ENCODE measurements around the gene PYCARD. TPM values are rescaled to one million over a fixed set of nuclear protein-coding genes. Genes with fewer than 3 reads are reported as not detected.

The PYCARD gene
- total and polyA plus RNA-seq, 9 of the 15 experiments (the other 6 are each of a cell fraction or from before 2014, with no cell fraction given) = 1.3 to 28.4 (median 6.0) TPM

DNA sequence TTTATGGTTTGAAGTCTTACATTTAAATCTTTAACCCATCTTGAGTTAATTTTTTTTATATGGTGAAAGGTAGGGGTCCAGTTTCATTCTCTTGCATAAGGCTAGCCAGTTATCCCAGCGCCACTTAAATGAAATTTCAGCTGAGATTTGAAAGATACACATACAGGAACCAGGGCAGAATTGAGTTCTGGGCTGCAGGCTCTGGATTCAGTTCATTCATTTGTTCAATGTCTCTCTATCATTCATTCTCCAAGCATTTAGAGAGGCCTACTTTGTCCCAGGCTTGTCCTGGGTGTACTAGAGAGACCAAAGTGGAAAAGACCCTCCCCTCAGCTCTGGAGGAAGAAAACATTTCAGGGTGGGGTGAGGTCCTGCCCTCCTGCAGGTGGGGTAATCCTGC, 10.8 kb upstream of the PYCARD start:
- POLR2A ChIA-PET = interaction anchor here (0.6 to 4.0 kb wide), 7 partner anchors 8 to 19 kb away, joined by 3 to 33 read pairs (median 5); partner anchors contain the start of gene PYCARD
- Histone ChIP-seq H3K9me3 (replicated peaks; ENCODE audit: control insufficient read depth, insufficient read depth, low read depth, low read length) (no peaks in the 10 kb centered on the region), H4K20me1 (replicated peaks; ENCODE audit: control insufficient read depth, insufficient read depth, low read length) (no peaks in the 10 kb centered on the region), H3K4me2 (ENCODE audit: insufficient read depth, low read length) (no peak overlapping the region), H3K9me1 (ENCODE audit: control insufficient read depth, insufficient read depth, low read length) (no peaks in the 10 kb centered on the region), H3K79me2 (ENCODE audit: control insufficient read depth, insufficient read depth, low read length) (no peaks in the 10 kb centered on the region), H2AFZ (ENCODE audit: low read depth, low read length) (no peak overlapping the region), H3K4me3 (no peak overlapping the region), H3K27me3 (ENCODE audit: control insufficient read depth in 2 of 2, insufficient read depth in 2 of 2, low read length in 2 of 2) (no peaks in the 10 kb centered on the region), H3K27ac (ENCODE audit: extremely low read depth, low read depth, low read length) (no peak overlapping the region), H3K4me1 (replicated peaks in 1 of 2; ENCODE audit: control insufficient read depth in 2 of 2, insufficient read depth in 2 of 2, low read length in 2 of 2) (peaks cover 0 to 35% of the 10 kb centered on the region in 2 experiments; a peak in 4 of 5 replicates), H3K36me3 (ENCODE audit: control insufficient read depth, insufficient read depth, low read length) (no peaks in the 10 kb centered on the region), H3K9ac (ENCODE audit: insufficient read depth in 1 of 2, low read depth in 2 of 2, low read length in 2 of 2) (peak overlapping the region in 1 of 2 experiments; percentile 58; a peak in 1 of 4 replicates)
- TF ChIP-seq ZNF431 (CRISPR knock-in tag; IDR thresholded peaks at IDR 0.05) (no peak), ZNF24 (IDR thresholded peaks at IDR 0.05) (peak; percentile 76), ZNF316 (IDR thresholded peaks at IDR 0.05) (no peak), ZEB2 (IDR thresholded peaks at IDR 0.05) (no peak)
- no peak for ATAC-seq
- intact Hi-C loops (cut with micrococcal nuclease) = no loop called here
- in situ Hi-C loops (cut with MboI) = no loop called here
- WGBS (ENCODE audit: insufficient coverage, low coverage, missing lambda C conversion rate) = 67% methylated on average over 1 of the region's 1 CpG
- no peak for DNase-seq (ENCODE audit: extremely low read depth in 1 of 4, low spot score in 3 of 4)
- BruUV-seq (replicated peaks) = no TSS peak
- FAIRE-seq = no peak
- CTCF ChIA-PET (ENCODE audit: low intra/inter-chr PET ratio) = no interaction called here

DNA sequence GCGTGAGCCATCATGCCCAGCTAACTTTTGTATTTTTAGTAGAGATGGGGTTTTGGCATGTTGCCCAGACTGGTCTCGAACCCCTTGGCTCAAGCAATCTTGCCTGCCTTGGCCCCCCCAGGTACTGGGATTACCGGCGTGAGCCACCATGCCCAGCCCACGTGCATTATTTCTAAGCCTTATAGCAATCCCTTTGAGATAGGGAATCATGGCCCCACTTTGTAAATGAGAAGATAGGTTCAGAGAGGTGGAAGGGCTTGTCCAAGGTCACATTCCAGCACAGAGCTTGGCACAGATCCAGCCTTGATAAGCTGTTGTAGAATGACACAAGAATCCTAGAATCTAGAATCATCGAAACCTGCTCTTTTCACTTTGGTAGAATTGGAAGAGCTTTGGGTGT, 4.2 kb upstream of the PYCARD start:
- ChIA-PET POLR2A (interaction anchor here (0.5 to 3.1 kb wide), 6 partner anchors 8 to 301 kb away, joined by 3 to 14 read pairs (median 6); partner anchors contain the start of gene RUSF1), CTCF (ENCODE audit: low intra/inter-chr PET ratio) (no interaction called here)
- peaks cover 0 to 11% of the 10 kb centered on the region in 2 experiments; a peak in 2 of 5 replicates for H3K27me3 ChIP-seq (ENCODE audit: control insufficient read depth in 2 of 2, insufficient read depth in 2 of 2, low read length in 2 of 2)
- DNase-seq (ENCODE audit: extremely low read depth in 1 of 4, low spot score in 3 of 4) (no peak), ATAC-seq (no peak), FAIRE-seq (peak; percentile 56)
- no peaks in the 10 kb centered on the region for H3K9me1 ChIP-seq (ENCODE audit: control insufficient read depth, insufficient read depth, low read length)
- in situ Hi-C loops (cut with MboI) = no loop called here
- no TSS peak for BruUV-seq (replicated peaks)
- intact Hi-C loops (cut with micrococcal nuclease) = loop anchor here (10.0 kb wide), 1 partner anchor 658 kb away; no protein-coding TSS in a partner anchor
- H3K4me1 ChIP-seq (replicated peaks in 1 of 2; ENCODE audit: control insufficient read depth in 2 of 2, insufficient read depth in 2 of 2, low read length in 2 of 2) = peaks cover 7 to 16% of the 10 kb centered on the region in 2 experiments; a peak in 4 of 5 replicates
- H3K4me3 ChIP-seq = no peak overlapping the region
- H3K36me3 ChIP-seq (ENCODE audit: control insufficient read depth, insufficient read depth, low read length) = no peaks in the 10 kb centered on the region
- H4K20me1 ChIP-seq (replicated peaks; ENCODE audit: control insufficient read depth, insufficient read depth, low read length) = no peaks in the 10 kb centered on the region
- no peaks in the 10 kb centered on the region for H3K79me2 ChIP-seq (ENCODE audit: control insufficient read depth, insufficient read depth, low read length)
- TF ChIP-seq TEAD4 (IDR thresholded peaks at IDR 0.05; ENCODE audit: low read length) (peak; percentile 29; the same call in 1 of the 2 replicates), TEAD4 (CRISPR knock-in tag; IDR thresholded peaks at IDR 0.05; ENCODE audit: borderline replicate concordance) (no peak), CTBP1 (IDR thresholded peaks at IDR 0.05; ENCODE audit: borderline replicate concordance) (peak; percentile 12; the same call in 1 of the 2 replicates), TEAD2 (tag; IDR thresholded peaks at IDR 0.05) (peak; percentile 74; the same call in 1 of the 2 replicates), NFIC (IDR thresholded peaks at IDR 0.05) (peak; percentile 87), ZNF239 (CRISPR knock-in tag; IDR thresholded peaks at IDR 0.05) (no peak), ESRRA (IDR thresholded peaks at IDR 0.05; ENCODE audit: borderline replicate concordance, low read depth) (peak; percentile 93), MTA3 (IDR thresholded peaks at IDR 0.05; ENCODE audit: borderline replicate concordance) (0 out of 2 replicates have a peak, but pooled peaks have one; percentile 30), NFRKB (IDR thresholded peaks at IDR 0.05; ENCODE audit: low read depth) (no peak)
- H2AFZ ChIP-seq (ENCODE audit: low read depth, low read length) = no peak overlapping the region
- 4% methylated on average over 6 of the region's 6 CpGs for WGBS (ENCODE audit: insufficient coverage, low coverage, missing lambda C conversion rate)
- H3K4me2 ChIP-seq (ENCODE audit: insufficient read depth, low read length) = no peak overlapping the region
- H3K27ac ChIP-seq (ENCODE audit: extremely low read depth, low read depth, low read length) = no peak overlapping the region
- no peak overlapping the region for H3K9ac ChIP-seq (ENCODE audit: insufficient read depth in 1 of 2, low read depth in 2 of 2, low read length in 2 of 2)
- no peaks in the 10 kb centered on the region for H3K9me3 ChIP-seq (replicated peaks; ENCODE audit: control insufficient read depth, insufficient read depth, low read depth, low read length)

Measured in K562 (cell line).